IPS-18c (cell line): ENCODE measurements around the gene RNF17.

Experiments used
- H3K4me3 ChIP-seq: 2 replicates; pipeline ENCODE4 v1.7.0; 2013; ENCODE audit warnings: low read depth, mild to moderate bottlenecking, low read length, moderate library complexity; ENCODE audit not compliant: insufficient read depth
- H3K9me3 ChIP-seq: one replicate; pipeline ENCODE4 v1.6.1; 2013; ENCODE audit warnings: mild to moderate bottlenecking, low read length, moderate library complexity; ENCODE audit not compliant: control insufficient read depth, insufficient read depth

The RNF17 gene

GRCh38 chr13:24868874-24869273 is 104.9 kb downstream of the RNF17 start:
- H3K9me3 ChIP-seq, result no peaks in the 10 kb centered on the region
- H3K4me3 ChIP-seq, result no peak overlapping the region

- no peaks in the 10 kb centered on the region for H3K9me3 ChIP-seq
Observed at GRCh38 chr13:24870380-24870760, 106.4 kb downstream of the RNF17 start.

GRCh38 chr13:24875566-24875965 is 111.6 kb downstream of the RNF17 start:
- H3K4me3 ChIP-seq, result no peak overlapping the region
- H3K9me3 ChIP-seq, result peaks cover 2% of the 10 kb centered on the region

More at GRCh38 chr13:24870380-24870760, 106.4 kb downstream of the RNF17 start:
- no peak overlapping the region for H3K4me3 ChIP-seq

DNA sequence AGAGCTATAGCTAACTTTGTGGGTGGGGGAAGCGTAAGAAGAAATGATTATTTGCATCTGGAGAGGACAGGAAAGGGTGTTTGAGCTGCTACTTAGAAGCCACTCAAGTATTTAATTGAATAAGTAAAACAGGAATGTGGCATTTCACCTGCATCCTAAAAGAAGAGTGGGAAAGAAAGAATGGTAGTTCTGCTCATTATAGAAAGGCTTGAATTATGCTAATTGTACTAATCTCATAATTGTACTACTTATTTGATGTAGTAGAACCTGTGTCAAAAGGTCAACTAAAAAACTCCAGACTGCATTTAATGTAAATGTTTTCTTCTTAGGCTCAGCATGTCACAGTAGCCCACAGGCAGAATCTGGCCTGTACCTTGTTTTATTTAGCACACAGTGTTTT is 113.6 kb downstream of the RNF17 start:
- H3K9me3 ChIP-seq, result peaks cover 2% of the 10 kb centered on the region

GRCh38 chr13:24878340-24878739 is 114.4 kb downstream of the RNF17 start:
- Histone ChIP-seq H3K9me3 (peaks cover 2% of the 10 kb centered on the region), H3K4me3 (no peak overlapping the region)

More for the DNA sequence above, 113.6 kb downstream of the RNF17 start:
- H3K4me3 ChIP-seq, result no peak overlapping the region

DNA sequence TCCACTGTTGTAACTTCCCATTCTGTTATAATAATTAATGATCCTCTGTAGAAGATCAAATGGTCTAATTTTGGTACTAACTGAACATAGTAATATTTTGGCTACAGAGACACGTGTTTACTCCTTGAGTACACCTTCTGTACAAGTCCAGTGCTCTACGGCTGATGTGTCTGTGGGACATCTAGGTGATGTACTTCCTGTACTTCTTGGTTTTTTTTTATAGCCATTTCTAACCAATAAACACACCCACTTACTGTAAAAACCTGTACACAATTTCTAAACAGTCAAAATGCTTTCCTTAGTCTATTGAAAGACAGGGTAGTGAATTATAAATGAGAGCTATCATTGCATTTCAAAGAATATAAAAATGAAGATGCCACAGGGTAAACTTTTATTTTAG is 118.7 kb downstream of the RNF17 start:
- no peak overlapping the region for H3K4me3 ChIP-seq
- H3K9me3 ChIP-seq, result no peaks in the 10 kb centered on the region

DNA sequence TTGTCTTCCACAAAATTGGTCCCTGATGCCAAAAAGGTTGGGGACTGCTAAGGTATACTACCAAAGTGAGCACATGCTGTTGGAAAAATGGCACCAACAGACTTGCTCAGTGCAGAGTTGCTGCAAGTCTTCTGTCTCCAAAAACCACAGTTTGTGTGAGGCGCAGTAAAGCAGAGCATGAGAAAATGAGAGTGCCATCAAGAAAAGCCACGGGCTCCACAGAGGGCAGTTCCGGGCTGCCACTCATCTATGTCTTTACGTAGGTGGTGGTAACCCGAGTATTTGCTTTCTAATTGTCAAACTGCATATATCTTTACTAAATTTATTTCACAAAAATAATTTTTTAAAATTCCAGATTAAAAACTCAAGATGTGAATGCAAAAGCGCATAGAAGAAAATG is 123.8 kb downstream of the RNF17 start:
- Histone ChIP-seq H3K9me3 (no peaks in the 10 kb centered on the region), H3K4me3 (no peak overlapping the region)

DNA sequence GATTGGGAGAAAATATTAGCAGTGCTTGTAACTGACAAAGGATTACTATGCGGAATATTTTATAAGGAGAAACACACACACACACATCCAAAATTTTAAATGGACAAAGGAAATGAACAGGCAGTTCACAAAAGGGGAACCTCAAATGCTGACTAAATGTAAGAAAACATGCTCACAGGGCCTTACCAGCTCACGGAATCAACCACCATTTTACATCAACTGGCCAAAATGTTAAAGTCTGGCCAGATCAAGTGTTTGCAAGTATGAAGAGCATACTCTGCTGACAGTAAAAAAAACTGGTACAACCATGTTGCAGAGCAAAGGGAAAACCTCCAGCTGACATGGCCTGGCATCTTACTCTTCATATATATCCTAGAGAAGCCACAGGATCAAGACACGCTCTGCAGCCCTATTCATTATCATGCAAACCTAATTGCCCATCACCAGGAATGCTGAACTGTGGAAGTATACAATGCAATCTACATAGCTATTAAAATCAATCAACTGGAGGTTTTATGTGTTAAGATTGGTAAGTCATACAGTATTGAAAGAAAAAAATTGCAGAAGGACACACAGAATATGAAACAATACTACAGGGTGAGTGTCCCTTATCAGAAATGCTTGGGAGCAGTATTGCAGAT is 124.4 kb downstream of the RNF17 start:
- Histone ChIP-seq H3K4me3 (no peak overlapping the region), H3K9me3 (no peaks in the 10 kb centered on the region)

GRCh38 chr13:24890256-24890655 is 126.3 kb downstream of the RNF17 start:
- Histone ChIP-seq H3K9me3 (no peaks in the 10 kb centered on the region), H3K4me3 (no peak overlapping the region)

DNA sequence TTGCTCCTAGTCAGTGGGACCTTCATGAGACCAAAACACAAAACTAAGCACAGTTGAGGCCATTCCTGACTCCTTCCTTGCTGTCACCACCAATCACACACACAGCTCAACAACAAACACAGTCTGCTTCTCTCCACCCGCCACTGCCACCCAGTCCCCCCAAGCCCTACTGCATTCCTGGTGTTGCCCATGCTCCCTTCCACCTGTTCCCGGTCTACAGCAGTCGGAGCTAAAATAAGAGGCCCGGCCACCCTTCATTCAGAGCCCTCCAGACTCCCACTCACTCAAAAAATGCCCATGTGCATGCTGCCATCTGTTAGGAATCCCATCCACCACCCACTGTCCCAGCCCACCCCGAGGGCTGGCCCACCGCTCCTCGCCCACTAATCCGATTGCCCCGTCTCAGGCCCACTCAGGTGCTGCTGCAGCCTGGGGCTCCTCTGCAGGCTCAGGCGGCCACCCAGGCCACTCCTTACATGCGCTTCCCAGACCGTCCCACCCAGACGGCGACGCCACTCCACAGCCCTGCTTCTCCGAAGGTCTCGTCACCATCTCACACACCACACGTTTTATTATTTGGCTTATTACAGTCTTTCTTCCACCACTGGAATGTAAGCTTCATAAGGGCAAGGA is 127.6 kb downstream of the RNF17 start:
- Histone ChIP-seq H3K9me3 (no peaks in the 10 kb centered on the region), H3K4me3 (no peak overlapping the region)

GRCh38 chr13:24892829-24893228 is 128.9 kb downstream of the RNF17 start:
- H3K4me3 ChIP-seq, result no peak overlapping the region

GRCh38 chr13:24893863-24894262 is 129.9 kb downstream of the RNF17 start:
- no peak overlapping the region for H3K4me3 ChIP-seq
- no peaks in the 10 kb centered on the region for H3K9me3 ChIP-seq

More at GRCh38 chr13:24892829-24893228, 128.9 kb downstream of the RNF17 start:
- H3K9me3 ChIP-seq, result no peaks in the 10 kb centered on the region

DNA sequence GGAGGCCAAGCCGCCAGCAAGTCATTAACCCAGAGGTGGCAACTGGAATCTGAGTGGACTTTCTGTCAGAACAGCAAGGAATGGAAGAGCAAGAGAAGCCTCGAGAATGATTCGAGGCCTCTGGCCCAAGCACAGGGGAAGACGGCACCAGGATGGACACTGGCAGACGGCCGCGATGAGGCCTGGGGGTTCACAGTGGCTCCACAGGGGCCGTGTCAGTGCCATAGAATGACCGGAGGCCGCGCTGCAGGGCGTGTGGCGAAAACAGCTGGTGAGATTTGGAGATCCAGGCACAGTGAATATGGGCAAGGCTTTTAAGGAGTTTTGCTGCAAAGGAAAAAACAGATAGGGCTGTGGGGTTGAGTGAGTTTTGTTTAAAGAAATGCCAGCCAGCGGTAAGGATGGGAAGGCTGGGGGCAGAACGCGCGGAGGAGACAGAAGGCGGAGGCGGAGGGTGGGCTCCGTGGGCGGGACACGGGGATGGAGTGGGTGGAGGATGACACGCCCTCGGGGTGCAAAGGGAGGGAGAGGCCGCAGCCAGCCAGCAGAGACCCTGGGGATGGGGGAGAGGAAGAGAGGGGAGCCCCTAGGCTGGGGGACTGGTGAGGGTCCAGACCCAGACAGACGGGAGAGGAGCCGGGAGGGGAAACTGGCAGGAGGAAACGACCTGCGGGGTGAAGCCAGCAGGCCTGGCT is 130.5 kb downstream of the RNF17 start:
- Histone ChIP-seq H3K4me3 (no peak overlapping the region), H3K9me3 (no peaks in the 10 kb centered on the region)

DNA sequence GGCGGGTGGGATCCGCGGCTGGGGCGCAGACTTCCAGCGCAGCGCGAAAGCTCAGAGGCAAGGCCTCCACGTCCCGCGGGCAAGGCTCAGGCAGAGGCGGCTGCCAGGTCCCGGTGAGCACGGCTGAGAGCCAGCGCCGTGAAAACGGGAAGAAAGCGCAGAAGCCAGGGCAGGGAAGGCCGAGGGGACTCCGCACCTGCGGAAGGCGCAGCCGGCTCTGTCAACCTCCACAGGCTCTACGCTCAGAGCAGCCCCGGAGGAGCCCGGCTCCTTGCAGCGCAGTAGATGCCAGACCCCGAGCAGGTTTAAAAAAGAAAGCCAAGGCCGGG is 131.0 kb downstream of the RNF17 start:
- H3K9me3 ChIP-seq, result no peaks in the 10 kb centered on the region
- no peak overlapping the region for H3K4me3 ChIP-seq

- Histone ChIP-seq H3K9me3 (no peaks in the 10 kb centered on the region), H3K4me3 (no peak overlapping the region)
Observed at GRCh38 chr13:24896061-24896460, 132.1 kb downstream of the RNF17 start.

DNA sequence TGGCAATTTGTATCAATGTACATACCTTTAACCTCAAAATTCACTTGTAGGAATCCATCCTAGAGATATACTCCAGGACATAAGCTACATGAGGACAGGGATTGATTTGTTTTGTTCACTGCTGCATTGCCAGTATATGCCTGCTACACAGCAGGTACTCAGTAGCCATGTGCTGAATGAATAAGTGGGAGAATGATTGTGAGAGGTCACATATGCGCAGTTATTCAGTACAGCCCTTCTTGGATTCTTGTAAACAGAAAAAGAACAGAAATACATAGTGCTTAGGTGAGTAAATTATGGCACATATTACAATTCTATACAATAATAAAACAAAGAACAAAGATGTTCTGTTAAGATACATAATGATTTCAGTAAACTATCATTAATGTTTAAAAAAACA is 133.3 kb downstream of the RNF17 start:
- no peaks in the 10 kb centered on the region for H3K9me3 ChIP-seq

DNA sequence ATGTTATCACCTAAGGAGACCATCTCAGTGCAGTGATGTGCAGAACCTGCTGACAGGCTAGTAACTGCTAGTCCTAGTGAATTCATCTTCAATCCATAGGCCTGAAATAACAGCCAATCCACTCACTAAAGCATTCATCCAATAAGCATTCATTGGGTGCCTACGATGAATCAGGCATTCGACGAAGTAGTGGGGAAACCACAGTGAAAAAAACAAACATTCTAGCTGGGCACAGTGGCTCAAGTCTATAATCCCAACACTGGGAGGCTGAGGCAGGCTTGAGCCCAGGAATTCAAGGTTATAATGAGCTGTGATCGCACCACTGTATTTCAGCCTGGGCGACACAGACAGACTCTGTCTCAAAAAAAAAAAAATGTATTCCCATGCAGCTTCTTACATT is 135.6 kb downstream of the RNF17 start:
- H3K4me3 ChIP-seq, result no peak overlapping the region
- no peaks in the 10 kb centered on the region for H3K9me3 ChIP-seq

More for the DNA sequence above, 133.3 kb downstream of the RNF17 start:
- no peak overlapping the region for H3K4me3 ChIP-seq

DNA sequence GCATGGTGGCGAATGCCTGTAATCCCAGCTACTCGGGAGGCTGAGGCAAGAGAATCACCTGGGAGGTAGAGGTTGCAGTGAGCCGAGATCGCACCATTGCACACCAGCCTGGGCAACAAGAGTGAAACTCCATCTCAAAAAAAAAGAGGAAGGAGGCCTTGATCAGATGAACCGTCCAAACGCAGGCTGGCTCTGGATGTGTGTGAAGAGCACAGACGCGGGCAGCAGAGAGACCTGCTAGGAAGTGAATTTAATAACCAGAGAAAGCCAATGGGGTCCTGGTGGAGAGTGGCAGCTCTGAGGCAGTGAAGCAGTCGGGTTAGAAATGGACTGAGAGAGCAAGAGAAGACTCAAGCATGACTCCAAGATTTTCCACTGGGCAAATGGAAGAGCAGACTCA is 136.5 kb downstream of the RNF17 start:
- H3K4me3 ChIP-seq, result no peak overlapping the region
- no peaks in the 10 kb centered on the region for H3K9me3 ChIP-seq
